Fibroblast of upper back skin (primary cell): ENCODE results near the gene ALDH18A1.
A peak's percentile ranks its signal among the peaks of the same experiment; 100 is the strongest.
"Not testable (repeated sequence)": the region's sequence is repeated elsewhere in the genome, so short reads cannot be mapped to it uniquely, and the experiment has no call there.

Experiments
- DNase-seq: peaks from one replicate; pipeline ENCODE4 v3.0.0-alpha.2; 2013

Gene ALDH18A1

GRCh38 chr10:95648138-95648537 is 8.4 kb downstream of the ALDH18A1 start:
- no peak for DNase-seq

DNA sequence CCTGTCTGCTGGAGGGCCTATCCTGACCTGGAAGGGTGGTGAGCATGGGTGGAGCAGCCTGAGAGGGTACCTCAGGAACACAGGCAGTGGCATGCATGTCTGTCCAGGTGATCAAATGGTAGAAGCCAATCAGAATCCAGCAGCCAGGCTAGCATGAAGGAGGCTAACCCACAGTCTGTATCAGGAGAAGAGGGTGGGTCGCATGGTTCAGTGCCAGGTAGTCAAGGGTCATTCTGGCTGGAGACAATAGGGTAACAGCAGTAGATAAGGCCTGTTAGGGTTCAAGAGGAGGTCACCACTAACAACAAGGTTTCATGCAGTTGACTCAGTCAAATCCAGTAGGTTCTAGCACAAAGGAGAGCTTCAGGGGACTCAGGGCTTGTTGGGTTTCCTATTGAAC is 10.4 kb downstream of the ALDH18A1 start:
- no peak for DNase-seq

DNA sequence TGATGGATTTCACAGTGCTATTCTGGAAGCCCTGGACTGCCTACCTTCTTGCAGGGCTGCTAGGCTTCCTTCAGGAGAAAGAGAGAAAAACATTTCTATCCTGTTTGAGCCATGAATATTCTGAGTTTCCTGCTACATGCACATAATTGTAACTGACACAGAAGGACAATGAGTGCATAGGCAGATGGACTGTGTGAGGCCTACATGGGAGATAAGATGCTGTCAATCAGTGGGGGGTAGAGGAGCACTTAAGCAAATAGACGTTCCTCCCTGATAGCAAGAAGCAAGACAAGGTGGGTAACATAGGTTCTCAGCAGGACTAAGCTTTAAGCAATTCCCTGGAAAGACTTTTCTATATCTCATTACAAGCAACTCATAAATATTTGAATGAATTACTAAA is 11.6 kb downstream of the ALDH18A1 start:
- DNase-seq, result no peak

DNA sequence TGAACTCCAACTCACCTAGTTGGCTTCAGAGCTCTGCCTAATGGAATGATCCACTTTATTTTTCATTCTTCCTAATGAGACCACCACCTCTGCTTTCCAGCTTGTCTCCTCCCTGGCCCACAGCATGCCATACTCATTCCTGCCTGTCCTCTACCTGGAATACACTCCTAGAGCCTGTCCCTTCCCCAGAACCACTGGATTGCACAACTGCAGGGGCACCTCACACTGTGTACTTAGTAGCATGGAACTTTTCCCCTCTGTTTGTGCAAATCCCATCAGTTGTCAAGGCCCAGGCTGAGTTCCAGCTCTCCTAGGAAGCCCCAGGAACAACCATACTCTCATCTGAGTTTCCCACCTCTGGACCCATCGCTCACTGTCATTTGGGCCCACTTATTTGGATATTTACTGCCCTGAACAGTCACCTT is 15.6 kb downstream of the ALDH18A1 start:
- DNase-seq, result no peak

DNA sequence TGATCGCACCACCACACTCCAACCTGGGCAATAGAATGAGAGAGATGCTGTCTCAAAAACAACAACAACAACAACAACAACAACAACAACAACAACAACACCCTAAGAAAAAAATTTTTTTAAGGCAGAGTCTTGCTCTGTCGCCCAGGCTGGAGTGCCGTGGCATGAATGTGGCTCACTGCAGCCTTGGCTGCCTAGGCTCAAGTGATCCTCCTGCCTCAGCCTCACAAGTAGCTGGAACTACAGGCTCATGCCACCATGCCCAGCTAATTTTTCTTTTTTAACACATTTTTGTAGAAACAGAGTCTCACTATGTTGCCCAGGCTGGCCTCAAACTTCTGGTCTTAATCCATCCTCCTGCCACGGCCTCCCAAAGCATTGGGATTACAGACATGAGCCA is 18.6 kb downstream of the ALDH18A1 start:
- no peak for DNase-seq

DNA sequence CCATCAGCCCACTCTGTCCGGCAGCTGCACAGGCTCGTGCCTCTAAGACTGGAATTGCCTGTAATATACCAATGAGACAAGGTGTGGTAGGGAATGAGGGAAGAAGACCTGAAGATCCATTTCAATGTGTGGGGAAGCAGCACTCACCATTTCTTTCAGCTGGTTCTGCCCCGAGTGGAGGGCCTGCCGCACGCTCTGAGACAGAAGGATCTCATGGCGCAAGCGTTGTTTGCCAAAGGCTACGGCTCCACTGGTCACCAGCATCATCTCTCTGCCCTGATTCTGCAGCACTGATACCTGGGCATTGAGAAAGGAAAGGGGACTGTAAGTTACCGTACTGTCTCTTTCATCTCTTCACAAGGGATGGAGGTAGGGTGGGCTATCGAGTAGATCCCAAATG is 19.4 kb downstream of the ALDH18A1 start:
- DNase-seq, result no peak

DNA sequence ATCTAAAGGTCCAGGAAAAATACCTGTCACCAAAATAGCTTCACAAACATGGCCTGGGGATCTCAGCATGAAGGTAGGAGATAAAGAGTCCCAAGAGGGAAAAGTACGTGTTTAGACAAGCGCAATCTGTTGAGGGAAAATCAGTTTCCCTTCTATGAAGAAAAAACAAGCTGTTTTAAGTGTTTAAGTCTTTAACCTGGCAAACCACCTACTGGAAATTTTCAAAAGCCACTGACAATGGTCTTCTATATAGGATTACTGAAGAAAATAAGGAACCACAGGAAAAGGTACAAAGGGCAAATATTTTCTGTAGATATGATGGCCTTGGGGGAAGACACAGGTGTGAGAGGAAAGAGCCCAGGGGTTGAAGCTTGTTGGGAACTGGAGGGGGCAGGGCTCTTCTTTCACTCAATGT is 21.2 kb downstream of the ALDH18A1 start:
- no peak for DNase-seq

GRCh38 chr10:95628786-95629185 is 27.7 kb downstream of the ALDH18A1 start:
- no peak for DNase-seq

DNA sequence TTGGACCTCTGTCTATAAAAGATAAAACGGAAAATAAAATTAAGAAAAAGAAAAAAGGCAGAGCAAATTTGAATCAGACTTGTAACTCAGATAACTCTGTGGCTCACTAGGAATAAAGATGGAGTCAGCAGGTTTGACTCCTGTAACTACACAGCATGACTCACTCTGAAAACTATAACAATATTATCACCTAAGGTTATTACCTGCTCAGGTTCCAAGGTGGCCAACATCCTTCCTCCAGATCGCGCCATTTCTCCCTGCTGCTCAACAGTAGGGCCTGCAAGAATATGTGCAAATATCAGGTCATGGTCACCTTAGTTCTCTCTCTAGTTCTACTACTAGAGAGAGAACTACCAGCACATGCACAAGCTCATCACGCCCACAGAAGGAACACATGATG is 30.0 kb downstream of the ALDH18A1 start:
- no peak for DNase-seq

DNA sequence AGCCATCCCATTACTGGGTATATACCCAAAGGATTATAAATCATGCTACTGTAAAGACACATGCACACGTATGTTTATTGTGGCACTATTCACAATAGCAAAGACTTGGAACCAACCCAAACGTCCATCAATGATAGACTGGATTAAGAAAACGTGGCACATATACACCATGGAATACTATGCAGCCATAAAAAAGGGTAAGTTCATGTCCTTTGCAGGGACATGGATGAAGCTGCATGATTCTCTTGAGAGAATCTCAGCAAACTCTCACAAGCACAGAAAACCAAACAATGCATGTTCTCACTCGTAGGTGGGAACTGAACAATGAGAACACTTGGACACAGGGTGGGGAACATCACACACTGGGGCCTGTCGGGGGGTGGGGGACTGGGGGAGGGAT is 36.1 kb downstream of the ALDH18A1 start:
- not testable (repeated sequence) for DNase-seq

DNA sequence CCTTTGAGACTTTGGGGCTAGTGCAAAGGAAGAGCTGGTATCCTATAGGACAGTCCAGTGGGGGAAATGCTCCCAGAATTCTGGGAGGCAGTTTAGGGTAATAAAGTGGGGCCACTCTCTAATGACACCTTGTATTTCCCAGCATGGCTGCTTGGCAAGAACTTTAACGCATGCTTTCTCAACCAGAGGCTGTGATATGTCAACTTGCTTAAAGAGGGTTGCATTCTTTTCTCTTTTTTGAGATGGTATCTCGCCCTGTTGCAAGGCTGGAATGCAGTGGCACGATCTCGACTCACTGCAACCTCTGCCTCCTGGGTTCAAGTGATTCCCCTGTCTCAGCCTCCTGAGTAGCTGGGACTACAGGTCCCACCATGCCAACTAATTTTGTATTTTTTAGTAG is 38.4 kb downstream of the ALDH18A1 start:
- DNase-seq, result no peak

DNA sequence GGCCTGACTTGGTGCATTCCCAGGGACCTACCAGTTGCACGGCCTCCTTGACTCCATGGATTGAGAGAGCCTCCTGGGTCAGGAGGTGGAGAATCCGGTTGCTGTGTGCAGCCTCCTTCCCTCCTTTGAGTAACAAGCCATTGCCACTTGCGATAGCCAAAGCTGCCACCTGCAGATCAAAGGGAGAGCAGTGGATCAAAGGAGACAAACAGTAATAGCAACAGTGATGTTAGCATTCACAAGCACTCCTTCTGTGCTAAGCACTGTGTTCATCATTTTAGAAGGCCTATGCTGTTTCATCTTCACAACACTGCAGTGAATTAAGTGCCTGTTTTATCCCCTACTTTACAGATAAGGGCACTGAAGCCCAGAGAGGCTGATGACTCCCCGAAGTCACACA is 40.1 kb downstream of the ALDH18A1 start:
- no peak for DNase-seq

DNA sequence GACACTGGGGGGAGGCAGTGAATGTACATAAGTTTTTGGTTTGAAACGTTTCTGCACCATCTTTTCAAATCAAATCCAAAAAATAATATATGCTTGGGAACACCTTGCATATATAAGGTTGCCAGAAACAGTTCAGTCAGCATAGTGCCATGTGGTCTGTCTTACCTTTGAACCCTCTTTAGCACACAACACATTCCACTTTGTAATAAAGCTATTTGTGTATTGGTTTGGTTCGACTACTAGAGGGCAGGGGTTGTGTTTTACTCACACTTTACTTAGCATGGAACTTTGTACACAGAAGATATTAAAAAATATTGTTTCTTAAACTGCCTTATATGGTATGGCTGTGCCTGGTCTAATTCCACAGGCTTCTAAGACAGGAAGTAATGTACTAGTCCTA is 43.2 kb downstream of the ALDH18A1 start:
- DNase-seq, result no peak

DNA sequence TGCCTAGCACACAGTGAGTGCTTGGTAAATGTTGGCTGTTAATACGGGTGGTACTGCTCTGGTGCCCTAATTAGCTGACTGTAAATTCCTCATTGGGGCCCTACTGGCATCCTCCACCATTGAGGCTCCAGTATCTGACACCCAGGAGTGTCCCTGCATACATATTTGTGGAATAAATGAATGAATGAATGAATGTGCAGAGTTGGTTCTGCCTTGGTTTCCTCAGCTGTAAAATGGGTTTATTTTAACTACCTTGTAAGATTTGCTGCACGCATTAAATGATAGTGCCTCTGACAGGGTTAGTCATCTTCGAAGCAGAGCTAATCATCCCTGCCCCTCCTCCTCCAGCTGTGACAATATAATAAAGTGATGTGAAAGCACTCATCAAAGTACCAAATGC is 45.8 kb downstream of the ALDH18A1 start:
- no peak for DNase-seq

DNA sequence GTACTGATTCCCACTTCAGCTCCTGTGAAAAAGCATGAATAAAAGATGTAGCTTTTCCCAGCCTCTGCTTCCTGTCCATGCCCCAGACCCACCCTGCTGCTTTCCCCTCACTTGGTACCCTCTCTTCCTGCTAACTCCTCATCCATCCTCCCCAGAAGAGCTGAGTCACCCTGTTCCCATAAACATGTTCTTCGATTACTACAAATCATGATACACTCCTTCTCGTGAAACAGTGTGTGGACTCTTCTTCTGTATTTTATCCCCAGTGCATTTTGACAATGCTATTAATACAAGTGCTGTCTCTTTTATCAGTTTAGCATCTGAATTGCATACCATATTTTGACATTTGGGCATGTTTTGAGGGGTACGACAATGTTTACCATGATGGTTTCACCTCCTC is 49.6 kb downstream of the ALDH18A1 start:
- no peak for DNase-seq

- DNase-seq, result no peak
Observed at GRCh38 chr10:95605163-95605562, 51.3 kb downstream of the ALDH18A1 start.

GRCh38 chr10:95604630-95605029 is 51.9 kb downstream of the ALDH18A1 start:
- DNase-seq, result peak; percentile 16

GRCh38 chr10:95602382-95602781 is 54.1 kb downstream of the ALDH18A1 start:
- no peak for DNase-seq

GRCh38 chr10:95601116-95601719 is 55.3 kb downstream of the ALDH18A1 start:
- peak; percentile 83 for DNase-seq

DNA sequence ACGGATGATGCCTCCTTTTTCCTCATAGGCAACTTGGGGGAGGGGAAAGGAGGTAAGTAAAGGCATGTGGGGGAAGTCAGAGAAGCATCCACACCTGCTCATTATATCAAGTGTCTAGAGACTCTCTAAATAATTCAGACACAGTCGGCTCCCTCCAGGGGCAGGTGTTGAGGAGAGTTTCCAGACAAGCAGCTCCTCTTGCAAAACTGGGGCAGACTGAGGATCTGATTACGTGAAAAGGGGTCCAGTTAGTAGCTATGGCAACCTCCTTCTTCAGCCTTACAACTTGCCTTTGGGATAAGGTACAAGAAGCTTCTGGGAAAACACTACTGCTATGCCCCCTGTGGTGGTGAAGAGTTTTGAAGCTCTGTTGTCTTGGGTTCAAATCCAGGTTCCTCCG is 56.4 kb downstream of the ALDH18A1 start:
- no peak for DNase-seq

GRCh38 chr10:95597788-95598187 is 58.7 kb downstream of the ALDH18A1 start:
- DNase-seq, result no peak

- no peak for DNase-seq
Observed at GRCh38 chr10:95588025-95588424, 68.5 kb downstream of the ALDH18A1 start.

- DNase-seq, result no peak
Observed at GRCh38 chr10:95579835-95580535, 76.5 kb downstream of the ALDH18A1 start.

DNA sequence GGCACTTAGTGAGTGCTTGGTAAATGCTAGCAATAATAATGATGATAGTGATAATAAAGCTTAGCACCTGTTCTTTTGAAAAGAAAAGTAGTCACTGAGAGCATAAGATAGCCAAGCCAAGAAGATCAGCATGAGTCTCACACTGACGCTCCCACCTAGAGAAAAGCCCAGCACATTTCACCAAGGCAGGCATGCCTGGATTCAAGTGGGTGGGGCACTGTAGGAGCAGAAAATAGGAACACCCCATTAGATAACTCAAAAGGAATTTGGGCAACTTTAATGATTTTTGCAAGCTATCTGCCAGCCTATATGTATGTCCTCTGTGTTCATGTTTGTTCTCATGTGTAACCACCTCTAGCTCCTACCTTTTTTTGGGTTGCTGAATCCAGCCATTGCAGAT is 77.2 kb downstream of the ALDH18A1 start:
- DNase-seq, result no peak

DNA sequence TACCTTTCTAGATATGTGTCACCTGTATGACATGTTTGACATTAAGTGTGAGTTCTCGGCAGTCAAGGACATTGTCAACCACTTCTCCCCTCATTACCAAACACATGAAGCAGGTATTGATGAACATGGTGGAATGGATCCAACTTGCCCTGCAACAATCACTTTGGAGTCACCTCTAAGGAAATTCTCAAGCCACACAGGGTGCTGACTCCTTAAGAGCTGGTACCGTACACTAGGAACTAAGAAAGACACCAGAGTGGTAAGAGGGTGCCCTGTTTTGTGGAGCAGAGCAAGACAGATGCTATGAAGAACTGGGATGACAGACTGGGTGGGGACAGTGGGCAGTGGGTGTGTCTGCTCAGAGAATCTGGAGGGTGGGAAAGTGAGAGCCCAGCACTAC is 77.9 kb downstream of the ALDH18A1 start:
- no peak for DNase-seq
